Gastrocnemius medialis (tissue), 4 donors: ENCODE data around the gene CLCA2.

ENCODE experiments used
- CTCF ChIP-seq, 5 experiments: fragments of 450-650 bp in 3 of 5; fragments of 200-600 bp in 2 of 5; sonication (generic) in 2 of 5; IDR thresholded peaks in 4 of 5; conservative IDR thresholded peaks in 1 of 5; 1 replicate in 4 of 5; 2 replicates in 1 of 5; pipeline ENCODE4 v1.5.1; 2016 to 2019; ENCODE audit warnings: antibody characterized with exemption in 5 of 5, mild to moderate bottlenecking in 3 of 5, moderate library complexity in 3 of 5
- POLR2A ChIP-seq, 2 donors: fragments of 450-650 bp; IDR thresholded peaks; one replicate each; pipeline ENCODE4 v1.6.1; 2017; ENCODE audit warnings: antibody characterized with exemption in 2 of 2, mild to moderate bottlenecking in 2 of 2, moderate library complexity in 2 of 2

- TF ChIP-seq POLR2A (IDR thresholded peaks at IDR 0.05): no peak
- no peak for TF ChIP-seq CTCF (IDR thresholded peaks at IDR 0.05 in 4 of 5, conservative IDR thresholded peaks at IDR 0.05 in 1 of 5)
Observed at GRCh38 chr1:86477682-86478081, 53.7 kb downstream of the CLCA2 start.
